Measurements from ENCODE around the gene USP6.
A peak's percentile ranks its signal among the peaks of the same experiment; 100 is the strongest.
"Not testable (repeated sequence)": the region's sequence is repeated elsewhere in the genome, so short reads cannot be mapped to it uniquely, and the experiment has no call there.

USP6 gene

GRCh38 chr17:5135726-5136579 lies 20.1 kb downstream of the USP6 start:
- DNase-seq (ENCODE audit: low read depth) = no peak

- not testable (repeated sequence) for DNase-seq (ENCODE audit: low read depth)
Observed at GRCh38 chr17:5136580-5137412, 21.0 kb downstream of the USP6 start.

GRCh38 chr17:5137511-5138197 lies 21.8 kb downstream of the USP6 start:
- not testable (repeated sequence) for DNase-seq (ENCODE audit: low read depth)

- DNase-seq (ENCODE audit: low read depth) = not testable (repeated sequence)
Observed at GRCh38 chr17:5138198-5138544, 22.3 kb downstream of the USP6 start.

- DNase-seq (ENCODE audit: low read depth) = no peak
Observed at GRCh38 chr17:5138616-5139457, 23.0 kb downstream of the USP6 start.

- DNase-seq (ENCODE audit: low read depth) = no peak
Observed at GRCh38 chr17:5139458-5139732, 23.6 kb downstream of the USP6 start.

GRCh38 chr17:5142877-5143276 lies 27.0 kb downstream of the USP6 start:
- not testable (repeated sequence) for DNase-seq (ENCODE audit: low read depth)

- not testable (repeated sequence) for DNase-seq (ENCODE audit: low read depth)
Observed at GRCh38 chr17:5146122-5146521, 30.3 kb downstream of the USP6 start.

GRCh38 chr17:5160702-5161101 lies 44.9 kb downstream of the USP6 start:
- DNase-seq (ENCODE audit: low read depth) = not testable (repeated sequence)

- not testable (repeated sequence) for DNase-seq (ENCODE audit: low read depth)
Observed at GRCh38 chr17:5161793-5162192, 46.0 kb downstream of the USP6 start.

- DNase-seq (ENCODE audit: low read depth) = no peak
Observed at GRCh38 chr17:5164436-5164835, 48.6 kb downstream of the USP6 start.

- DNase-seq (ENCODE audit: low read depth) = peak; percentile 66
Observed at GRCh38 chr17:5165791-5166564, 50.1 kb downstream of the USP6 start.

GRCh38 chr17:5175027-5175426 lies 59.2 kb downstream of the USP6 start:
- not testable (repeated sequence) for DNase-seq (ENCODE audit: low read depth)

GRCh38 chr17:5179003-5179402 lies 63.2 kb downstream of the USP6 start:
- no peak for DNase-seq (ENCODE audit: low read depth)

GRCh38 chr17:5181509-5182305 lies 65.9 kb downstream of the USP6 start:
- no peak for DNase-seq (ENCODE audit: low read depth)

GRCh38 chr17:5182597-5183409 lies 67.0 kb downstream of the USP6 start:
- DNase-seq (ENCODE audit: low read depth) = no peak

GRCh38 chr17:5183410-5183793 lies 67.6 kb downstream of the USP6 start:
- no peak for DNase-seq (ENCODE audit: low read depth)

GRCh38 chr17:5184288-5184687 lies 68.5 kb downstream of the USP6 start:
- DNase-seq (ENCODE audit: low read depth) = no peak
